Transverse colon (tissue), 4 donors: ENCODE results near the gene PLCD3. TPM values are rescaled to one million over a fixed set of nuclear protein-coding genes. Genes with fewer than 3 reads are reported as not detected.

Experiments
- DNase-seq: peaks from one replicate; pipeline ENCODE4 v3.0.0-alpha.2; 2019
- H3K27ac ChIP-seq, 4 donors: fragments of 200-600 bp; sonication (generic); 2 replicates each; pipeline ENCODE4 v1.5.1; 2016 to 2018; ENCODE audit warnings: inconsistent platforms in 4 of 4
- H3K27me3 ChIP-seq: fragments of 200-600 bp; sonication (generic); 2 replicates; pipeline ENCODE4 v1.5.1; 2017; ENCODE audit warnings: inconsistent platforms
- H3K36me3 ChIP-seq, 4 donors: fragments of 200-600 bp; sonication (generic); 2 replicates each; pipeline ENCODE4 v1.5.1; 2017 to 2019; ENCODE audit warnings: inconsistent platforms in 4 of 4
- H3K4me1 ChIP-seq, 4 donors: fragments of 200-600 bp; sonication (generic); 2 replicates each; pipeline ENCODE4 v1.5.1; 2017 to 2020; ENCODE audit warnings: inconsistent platforms in 4 of 4
- H3K4me3 ChIP-seq, 4 donors: fragments of 200-600 bp; sonication (generic); 1 replicate in 1 of 4; 2 replicates in 3 of 4; pipeline versions ENCODE4 v1.5.1 to v1.6.1; 2017 to 2019; ENCODE audit warnings: inconsistent platforms in 4 of 4
- H3K9me3 ChIP-seq, 2 donors: fragments of 200-600 bp; sonication (generic); 2 replicates each; pipeline ENCODE4 v1.5.1; 2017 to 2019; ENCODE audit warnings: inconsistent platforms in 2 of 2
- CTCF ChIP-seq, 5 experiments: fragments of 200-600 bp in 3 of 5; fragments of 450-650 bp in 2 of 5; sonication (generic) in 3 of 5; IDR thresholded peaks; 1 replicate in 2 of 5; 2 replicates in 3 of 5; pipeline ENCODE4 v1.5.1; 2016 to 2017; ENCODE audit warnings: antibody characterized with exemption in 5 of 5, inconsistent platforms in 3 of 5, mild to moderate bottlenecking in 2 of 5, moderate library complexity in 1 of 5
- EP300 ChIP-seq: sonication (generic); formaldehyde crosslinking; IDR thresholded peaks from one replicate; pipeline ENCODE4 v1.6.1; 2017; ENCODE audit warnings: antibody characterized with exemption, low read depth
- POLR2A ChIP-seq: fragments of 450-650 bp; IDR thresholded peaks from one replicate; pipeline ENCODE4 v1.6.1; 2016; ENCODE audit warnings: antibody characterized with exemption, mild to moderate bottlenecking, moderate library complexity
- POLR2AphosphoS5 ChIP-seq, 3 donors: sonication (generic); formaldehyde crosslinking; IDR thresholded peaks; one replicate each; pipeline ENCODE4 v1.6.1; 2016; ENCODE audit warnings: antibody characterized with exemption in 3 of 3
- WGBS, 2 donors: methylation state at CpG; one replicate each; pipeline ENCODE4 v1.1.5; 2018; ENCODE audit warnings: low coverage in 1 of 2; 5-methylcytosine and 5-hydroxymethylcytosine counted together
- in situ Hi-C, 4 donors: fragments of 200-750 bp; cut with MboI; loops; one replicate each; pipeline versions ENCODE4 v1.15.0 to v1.15.1; 2017; ENCODE audit warnings: low sequenced_read_pairs in 3 of 4, low pct_ligation_motif_present in 1 of 4, low pct_unique_long_range_greater_than_20kb in 1 of 4
- intact Hi-C: fragments of 100-400 bp; cut with DNase I; formaldehyde crosslinking; loops from one replicate; pipeline ENCODE4 v1.15.1; 2023; ENCODE audit warnings: low total_unique reads
- total RNA-seq, 4 donors: library from RNA; depleted of rRNA; stranded (reverse); fragments of >200 nt; gene quantifications; one replicate each; pipeline ENCODE4 v1.1.0, GENCODE V29; 2016

The PLCD3 gene
- total RNA-seq, 4 donors from 2014 or later, result 157 to 369 (median 335) TPM

- in situ Hi-C loops, result no loop called here
These were observed 45.3 kb downstream of the PLCD3 start for GRCh38 chr17:45086865-45087503.

GRCh38 chr17:45086391-45086790 is 45.9 kb downstream of the PLCD3 start:
- no peak for TF ChIP-seq EP300
- TF ChIP-seq POLR2AphosphoS5 (IDR thresholded peaks at IDR 0.05), result no peak
- no peak for TF ChIP-seq POLR2A
- H3K27ac ChIP-seq, result peak overlapping the region in 2 of 4 donors; percentile 14 to 30
- H3K36me3 ChIP-seq, result peaks cover 0 to 63% (median 26%) of the 10 kb centered on the region in 4 donors
- H3K4me3 ChIP-seq, result no peak overlapping the region
- H3K4me1 ChIP-seq, result peaks cover 0 to 20% (median 11%) of the 10 kb centered on the region in 4 donors
- intact Hi-C loops, result no loop called here
- no peaks in the 10 kb centered on the region for H3K27me3 ChIP-seq
- 89% methylated on average over 4 of the region's 4 CpGs; no CpG with 5 or more reads in 1 of the 2 donors for WGBS, 2 donors
- H3K9me3 ChIP-seq, result no peaks in the 10 kb centered on the region
- no peak for DNase-seq
- in situ Hi-C loops, result no loop called here

More at GRCh38 chr17:45086865-45087503, 45.3 kb downstream of the PLCD3 start:
- peaks cover 0 to 67% (median 25%) of the 10 kb centered on the region in 4 donors for H3K36me3 ChIP-seq
- H3K4me3 ChIP-seq, result no peak overlapping the region
- WGBS, 2 donors, result 72 to 81% methylated on average over 6 of the region's 6 CpGs
- H3K27ac ChIP-seq, result peak overlapping the region; percentile 17 to 44 (median 36)
- intact Hi-C loops, result no loop called here
- DNase-seq, result no peak
- no peaks in the 10 kb centered on the region for H3K27me3 ChIP-seq
- TF ChIP-seq EP300, result no peak
- no peak for TF ChIP-seq POLR2AphosphoS5 (IDR thresholded peaks at IDR 0.05)
- no peak for TF ChIP-seq CTCF (IDR thresholded peaks at IDR 0.05)
- no peak for TF ChIP-seq POLR2A
- peaks cover under 1 to 26% (median 14%) of the 10 kb centered on the region in 4 donors for H3K4me1 ChIP-seq
- no peaks in the 10 kb centered on the region for H3K9me3 ChIP-seq

- TF ChIP-seq CTCF (IDR thresholded peaks at IDR 0.05) (no peak), POLR2A (no peak), POLR2AphosphoS5 (IDR thresholded peaks at IDR 0.05) (no peak)
These were observed 51.1 kb downstream of the PLCD3 start for GRCh38 chr17:45081047-45081703.

GRCh38 chr17:45077643-45078042 is 54.7 kb downstream of the PLCD3 start:
- intact Hi-C loops (no loop called here), in situ Hi-C loops (no loop called here)
- peak overlapping the region in 2 of 4 donors; percentile 16 to 23 for H3K27ac ChIP-seq
- no peaks in the 10 kb centered on the region for H3K27me3 ChIP-seq
- H3K9me3 ChIP-seq, result no peaks in the 10 kb centered on the region
- H3K36me3 ChIP-seq, result peaks cover 0 to 10% (median 4%) of the 10 kb centered on the region in 4 donors
- no peak overlapping the region for H3K4me3 ChIP-seq
- H3K4me1 ChIP-seq, result peaks cover 4 to 29% (median 9%) of the 10 kb centered on the region in 4 donors
- no peak for TF ChIP-seq POLR2A
- no peak for TF ChIP-seq CTCF (IDR thresholded peaks at IDR 0.05)
- TF ChIP-seq EP300, result no peak
- TF ChIP-seq POLR2AphosphoS5 (IDR thresholded peaks at IDR 0.05), result no peak
- 67 to 72% methylated on average over 1 to 3 of the region's 3 CpGs for WGBS, 2 donors
- DNase-seq, result no peak

More at GRCh38 chr17:45081047-45081703, 51.1 kb downstream of the PLCD3 start:
- Histone ChIP-seq H3K4me3 (no peak overlapping the region), H3K4me1 (peaks cover 4 to 12% (median 6%) of the 10 kb centered on the region in 4 donors), H3K36me3 (peaks cover 0 to 33% (median 14%) of the 10 kb centered on the region in 4 donors), H3K27me3 (no peaks in the 10 kb centered on the region), H3K9me3 (no peaks in the 10 kb centered on the region), H3K27ac (no peak overlapping the region)
- no peak for DNase-seq
- intact Hi-C loops, result no loop called here
- WGBS, 2 donors, result 80 to 97% methylated on average over 6 of the region's 6 CpGs
- in situ Hi-C loops, result no loop called here
